ENCODE results near the gene OPCML. TPM values are rescaled to one million over a fixed set of nuclear protein-coding genes. Genes with fewer than 3 reads are reported as not detected.
A peak's percentile ranks its signal among the peaks of the same experiment; 100 is the strongest.

The OPCML gene
- polyA plus RNA-seq, 3 donors, result not detected

GRCh38 chr11:133227632-133228111 is 304.6 kb downstream of the OPCML start:
- Histone ChIP-seq H3K9ac (ENCODE audit: insufficient read depth, low read length, poor library complexity, severe bottlenecking) (no peak overlapping the region), H3K9me3 (replicated peaks in 1 of 2; ENCODE audit: control insufficient read depth in 1 of 2, insufficient read depth in 1 of 2, low read length in 2 of 2) (peaks cover 0 to under 1% of the 10 kb centered on the region in 2 donors), H3K27ac (ENCODE audit: low read depth in 1 of 2, low read length in 2 of 2) (no peak overlapping the region), H2AFZ (ENCODE audit: insufficient read depth, low read depth, low read length, poor library complexity, severe bottlenecking) (no peak overlapping the region), H3K4me2 (replicated peaks; ENCODE audit: extremely low read depth, low read length, poor library complexity, severe bottlenecking) (no peak overlapping the region), H3K4me1 (ENCODE audit: control insufficient read depth in 1 of 2, insufficient read depth in 2 of 2, low read length in 2 of 2) (peaks cover 28 to 37% of the 10 kb centered on the region in 2 donors), H3K4me3 (replicated peaks in 1 of 3; ENCODE audit: low read depth in 2 of 3, low read length in 3 of 3) (no peak overlapping the region), H3K27me3 (ENCODE audit: control insufficient read depth in 2 of 2, insufficient read depth in 2 of 2, low read length in 2 of 2) (peaks cover 12 to 47% of the 10 kb centered on the region in 2 donors), H3K36me3 (replicated peaks in 1 of 2; ENCODE audit: control insufficient read depth in 1 of 2, insufficient read depth in 2 of 2, low read length in 2 of 2) (no peaks in the 10 kb centered on the region), H3K79me2 (ENCODE audit: insufficient read depth, low read length) (peaks cover 3% of the 10 kb centered on the region), H4K20me1 (ENCODE audit: insufficient read depth, low read length) (no peaks in the 10 kb centered on the region)
- intact Hi-C loops (cut with micrococcal nuclease), result no loop called here
- Mint-ChIP-seq H3K4me3 (peak overlapping the region in 1 of 2 donors; percentile 24), H3K36me3 (peaks cover 0 to 1% of the 10 kb centered on the region in 2 donors), H3K4me1 (peaks cover 33% of the 10 kb centered on the region), H3K9me3 (peaks cover 0 to 8% (median 0%) of the 10 kb centered on the region in 7 donors), H3K27me3 (ENCODE audit: low read depth in 3 of 3) (peaks cover 11 to 37% (median 34%) of the 10 kb centered on the region in 3 donors), H3K27ac (no peak overlapping the region)
- DNase-seq, result no peak
- no peak for TF ChIP-seq CTCF (IDR thresholded peaks at IDR 0.05)
- WGBS (ENCODE audit: insufficient coverage), result 51% methylated on average over 6 of the region's 9 CpGs

- intact Hi-C loops (cut with micrococcal nuclease), result no loop called here
- H3K36me3 Mint-ChIP-seq, result peaks cover 0 to 1% of the 10 kb centered on the region in 2 donors
- Histone ChIP-seq H3K27ac (ENCODE audit: low read depth in 1 of 2, low read length in 2 of 2) (peak overlapping the region in 1 of 2 donors; percentile 70), H4K20me1 (ENCODE audit: insufficient read depth, low read length) (no peaks in the 10 kb centered on the region), H3K9me3 (replicated peaks in 1 of 2; ENCODE audit: control insufficient read depth in 1 of 2, insufficient read depth in 1 of 2, low read length in 2 of 2) (no peaks in the 10 kb centered on the region), H3K79me2 (ENCODE audit: insufficient read depth, low read length) (peaks cover 3% of the 10 kb centered on the region), H3K4me3 (replicated peaks in 1 of 3; ENCODE audit: low read depth in 2 of 3, low read length in 3 of 3) (peak overlapping the region in 1 of 3 experiments; percentile 57), H3K36me3 (replicated peaks in 1 of 2; ENCODE audit: control insufficient read depth in 1 of 2, insufficient read depth in 2 of 2, low read length in 2 of 2) (no peaks in the 10 kb centered on the region), H3K27me3 (ENCODE audit: control insufficient read depth in 2 of 2, insufficient read depth in 2 of 2, low read length in 2 of 2) (peaks cover 4 to 26% of the 10 kb centered on the region in 2 donors), H3K9ac (ENCODE audit: insufficient read depth, low read length, poor library complexity, severe bottlenecking) (no peak overlapping the region), H3K4me1 (ENCODE audit: control insufficient read depth in 1 of 2, insufficient read depth in 2 of 2, low read length in 2 of 2) (peaks cover 60 to 69% of the 10 kb centered on the region in 2 donors), H3K4me2 (replicated peaks; ENCODE audit: extremely low read depth, low read length, poor library complexity, severe bottlenecking) (peak overlapping the region; percentile 59), H2AFZ (ENCODE audit: insufficient read depth, low read depth, low read length, poor library complexity, severe bottlenecking) (no peak overlapping the region)
- DNase-seq, result no peak
- peaks cover 7 to 31% (median 25%) of the 10 kb centered on the region in 3 donors for H3K27me3 Mint-ChIP-seq (ENCODE audit: low read depth in 3 of 3)
- peak overlapping the region in 1 of 7 donors; percentile 13 for H3K27ac Mint-ChIP-seq
- peaks cover 0 to 8% (median 0%) of the 10 kb centered on the region in 7 donors for H3K9me3 Mint-ChIP-seq
- WGBS (ENCODE audit: insufficient coverage), result 95% methylated on average over 3 of the region's 5 CpGs
- peaks cover 64% of the 10 kb centered on the region for H3K4me1 Mint-ChIP-seq
- no peak for TF ChIP-seq CTCF (IDR thresholded peaks at IDR 0.05)
- H3K4me3 Mint-ChIP-seq, result peak overlapping the region in 1 of 2 donors; percentile 82
These were observed 308.0 kb downstream of the OPCML start for GRCh38 chr11:133224271-133224670.
